NCI-H524 treated with DMSO at 0.1 percent for 48 hours (cell line): ENCODE data around the gene CEP72.
"Not testable (repeated sequence)": the region's sequence is repeated elsewhere in the genome, so short reads cannot be mapped to it uniquely, and the experiment has no call there.

Source experiments
- DNase-seq: peaks from one replicate; lab custom pipeline; 2025; lab: John Stamatoyannopoulos, UW

CEP72 gene

DNA sequence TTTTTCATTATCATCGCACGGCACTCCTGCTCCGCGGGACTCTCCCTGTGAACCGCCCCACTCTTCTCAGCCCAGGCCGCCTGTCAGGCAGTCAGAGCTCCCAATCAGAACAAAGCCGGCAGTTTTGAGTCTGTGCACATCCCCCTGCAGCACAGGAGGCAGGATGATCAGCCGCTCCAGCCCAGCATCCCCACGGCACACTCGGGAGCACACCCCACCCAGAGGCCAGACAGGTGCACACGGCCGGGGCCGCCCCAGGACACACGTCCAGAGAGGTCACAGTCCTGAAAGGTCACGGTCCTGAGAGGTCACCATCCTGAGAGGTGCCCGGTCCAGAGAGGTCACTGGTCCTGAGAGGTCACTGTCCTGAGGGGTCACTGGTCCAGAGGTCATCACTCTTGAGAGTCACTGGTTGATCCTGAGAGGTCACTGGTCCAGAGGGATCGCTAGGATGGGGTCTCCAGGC, 72.6 kb downstream of the CEP72 start:
- no peak for DNase-seq

- no peak for DNase-seq
Observed at GRCh38 chr5:685262-686171, 73.4 kb downstream of the CEP72 start.

- not testable (repeated sequence) for DNase-seq
Observed at GRCh38 chr5:686172-686523, 74.0 kb downstream of the CEP72 start.

DNA sequence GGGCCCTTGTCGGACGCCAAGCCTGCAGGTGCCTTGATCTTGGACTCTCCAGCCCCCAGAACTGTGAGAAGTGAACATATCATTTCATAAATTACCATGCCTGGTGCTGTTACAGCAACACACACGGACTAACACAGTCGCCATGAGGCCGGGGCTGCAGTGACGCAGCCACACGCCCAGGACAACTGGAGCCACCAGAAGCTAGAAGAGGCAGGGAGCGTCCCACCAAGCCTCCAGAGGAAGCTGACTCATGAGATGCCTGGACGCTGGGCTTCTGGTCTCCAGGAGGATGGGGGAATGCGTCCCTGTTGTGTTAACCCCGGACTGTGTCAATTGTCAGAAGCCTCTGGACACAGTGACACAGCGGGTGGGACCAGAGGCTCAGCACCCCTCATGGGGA, 74.8 kb downstream of the CEP72 start:
- DNase-seq: not testable (repeated sequence)

DNA sequence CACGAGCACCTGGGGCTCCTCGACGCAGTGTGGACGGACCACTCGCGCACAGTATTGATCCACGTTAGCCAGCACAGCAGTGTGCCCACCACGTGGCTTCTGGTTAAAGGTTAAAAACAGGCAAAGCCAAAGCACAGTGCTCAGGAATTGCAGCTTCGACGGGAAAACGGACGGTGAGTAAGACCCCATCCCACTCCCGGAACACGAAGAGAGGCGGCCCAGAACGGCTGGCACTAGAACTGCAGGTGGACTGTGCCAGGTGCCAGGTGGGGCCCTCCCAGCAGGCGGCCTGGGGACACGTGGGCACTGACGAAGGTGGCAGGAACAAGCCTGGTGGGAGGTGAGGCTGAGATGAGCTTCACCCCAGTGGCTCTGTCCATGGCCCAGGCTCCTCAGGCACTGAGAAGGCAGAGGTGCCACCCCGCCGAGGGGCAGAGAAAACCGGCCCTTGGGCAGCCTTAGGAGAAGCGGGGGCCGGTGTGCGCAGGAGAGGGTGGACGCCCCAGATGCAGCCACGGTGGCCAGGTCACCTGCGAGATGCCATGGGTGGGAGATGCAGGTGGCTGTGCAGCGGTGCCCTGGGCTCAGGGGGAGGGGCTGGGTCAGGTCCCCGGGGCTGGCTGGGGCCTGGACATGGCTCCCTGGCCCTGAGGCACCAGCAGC, 76.3 kb downstream of the CEP72 start:
- not testable (repeated sequence) for DNase-seq

- DNase-seq: not testable (repeated sequence)
Observed at GRCh38 chr5:690293-690692, 78.2 kb downstream of the CEP72 start.

GRCh38 chr5:691049-691448, 78.9 kb downstream of the CEP72 start:
- not testable (repeated sequence) for DNase-seq

GRCh38 chr5:691817-692528, 79.8 kb downstream of the CEP72 start:
- no peak for DNase-seq

DNA sequence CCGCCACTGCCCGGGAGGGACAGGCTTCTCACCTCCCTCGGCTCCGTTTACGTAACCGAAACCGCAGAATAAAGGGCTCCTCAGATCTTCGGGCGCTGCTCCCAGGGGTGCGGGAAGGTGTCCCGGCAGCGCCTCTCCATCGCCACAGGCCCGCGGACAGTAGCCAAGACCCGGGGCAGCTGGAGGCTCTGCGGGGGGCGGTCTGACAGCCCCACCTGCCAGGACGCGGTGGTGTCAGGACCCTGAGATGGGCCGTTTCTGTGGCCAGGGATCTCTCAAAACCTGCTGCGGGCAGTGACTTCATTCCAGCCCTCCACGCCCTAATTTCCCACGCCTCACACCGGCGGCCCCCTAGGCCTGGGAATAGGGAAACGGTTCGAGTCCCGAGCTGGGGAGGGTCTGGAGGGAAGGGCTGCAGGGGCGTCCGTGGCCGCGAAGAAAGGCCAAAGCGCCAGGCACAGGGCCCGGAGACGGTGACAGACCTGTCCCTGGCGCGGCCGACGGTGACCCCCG, 80.4 kb downstream of the CEP72 start:
- DNase-seq: not testable (repeated sequence)

GRCh38 chr5:693271-694041, 81.3 kb downstream of the CEP72 start, which contains the start of gene TPPP:
TSS of gene TPPP (minus strand) at chr5:693352. CDS start at chr5:678060, 15,292 bp downstream.
- DNase-seq: not testable (repeated sequence)

- DNase-seq: not testable (repeated sequence)
Observed at GRCh38 chr5:694042-694431, 81.9 kb downstream of the CEP72 start.

DNA sequence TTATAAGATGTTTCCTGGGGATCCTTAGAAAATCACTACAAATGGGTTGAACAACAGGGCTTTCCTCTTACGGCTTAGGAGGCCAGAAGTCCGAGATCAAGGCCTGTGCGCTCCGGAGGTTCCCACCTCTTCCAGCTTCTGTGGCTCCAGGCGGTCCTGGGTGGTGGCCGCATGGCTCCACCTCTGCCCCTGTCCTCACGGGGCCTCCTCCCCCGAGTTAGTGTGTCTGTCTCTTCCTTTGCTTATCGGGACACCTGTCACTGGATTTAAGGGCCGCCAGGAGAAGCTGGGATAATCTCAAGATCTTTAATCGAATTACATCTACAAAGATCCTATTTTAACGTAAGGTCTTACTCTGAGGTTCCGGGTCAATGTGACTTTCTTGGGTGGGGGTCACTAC, 83.3 kb downstream of the CEP72 start:
- not testable (repeated sequence) for DNase-seq

DNA sequence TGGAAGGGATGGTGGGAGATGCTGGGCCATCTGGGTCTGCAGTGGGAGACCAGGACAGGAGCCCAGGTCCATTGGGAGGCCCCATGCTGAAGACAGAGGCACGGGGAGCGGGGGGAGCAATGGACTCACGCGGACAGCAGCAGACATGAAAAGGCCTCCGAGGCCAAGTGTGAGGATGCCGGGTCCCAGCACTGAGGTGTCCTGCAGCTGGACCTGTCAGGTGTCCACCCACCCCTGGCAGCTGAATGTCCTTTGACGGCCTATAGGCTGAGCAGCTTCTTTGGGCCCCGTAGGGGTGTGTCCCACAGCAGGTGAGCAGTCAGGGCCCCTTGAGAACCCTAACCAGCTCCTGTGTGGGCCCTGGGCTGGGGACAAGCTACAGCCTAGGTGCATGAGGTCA, 84.1 kb downstream of the CEP72 start:
- not testable (repeated sequence) for DNase-seq

DNA sequence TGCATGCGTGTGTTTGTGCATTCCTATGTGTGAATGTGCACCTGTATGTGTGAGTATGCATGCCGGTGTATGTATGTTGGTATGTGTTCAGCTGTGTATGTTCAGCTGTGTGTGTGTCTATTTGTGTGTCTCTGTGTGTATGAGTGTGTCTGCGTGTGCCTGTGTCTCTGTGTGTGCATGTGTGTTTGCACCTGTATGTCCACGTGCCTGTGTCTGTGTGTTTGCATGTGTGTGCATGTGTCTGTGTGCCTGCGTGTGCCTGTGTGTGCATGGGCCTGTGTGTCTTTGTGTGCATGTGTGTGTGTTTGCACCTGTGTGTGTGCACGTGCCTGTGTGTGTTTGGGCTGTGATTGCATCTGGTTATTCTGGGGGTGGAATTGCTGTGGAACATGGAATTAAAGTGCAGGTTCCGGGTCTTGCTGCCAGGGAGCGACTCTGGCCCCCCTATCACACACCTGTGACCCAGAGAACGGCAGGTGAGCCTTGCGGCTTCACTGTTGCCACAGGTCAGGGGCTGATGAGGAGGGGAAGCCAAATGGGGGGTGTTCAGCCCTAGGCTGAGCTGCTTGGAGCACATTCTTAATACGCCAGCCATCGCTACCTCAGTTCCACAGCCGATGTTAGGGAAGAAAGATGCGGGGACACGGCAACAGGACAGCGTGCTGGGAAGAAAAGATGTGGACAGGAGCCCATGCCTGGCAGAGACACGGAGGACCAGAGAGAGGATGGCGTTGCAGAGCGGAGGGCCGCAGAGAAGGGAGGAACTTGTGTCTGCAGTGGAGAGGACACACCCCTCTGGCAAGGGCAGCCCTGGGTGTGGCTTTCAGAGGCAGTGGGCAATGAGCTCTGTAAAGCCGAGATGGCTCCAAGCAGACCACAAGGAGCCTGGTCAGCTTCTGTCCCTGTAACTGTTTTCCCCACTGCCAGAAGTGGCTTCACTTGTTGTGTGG, 84.9 kb downstream of the CEP72 start:
- not testable (repeated sequence) for DNase-seq
